ENCODE results near the gene MAPK10.
A peak's percentile ranks its signal among the peaks of the same experiment; 100 is the strongest.

The MAPK10 gene

DNA sequence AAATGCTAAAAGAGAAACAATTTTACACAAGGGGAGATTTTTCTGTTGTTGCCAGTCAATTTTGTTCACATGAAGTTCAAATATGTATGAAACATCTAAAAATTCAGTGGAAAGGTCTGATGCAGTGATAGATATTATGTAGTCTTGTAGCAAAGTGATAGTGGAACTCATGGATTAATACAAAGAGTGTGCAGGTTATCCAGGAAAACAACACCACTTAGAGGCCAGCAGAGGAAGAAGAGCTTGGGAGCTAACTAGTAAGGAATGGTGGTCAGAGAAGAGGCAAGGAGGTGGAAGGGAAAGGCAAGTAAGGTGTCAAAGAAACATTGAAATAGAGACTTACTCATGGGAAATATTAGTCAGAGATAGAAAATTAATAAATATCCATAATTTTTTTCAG lies 395.6 kb downstream of the MAPK10 start:
- FAIRE-seq = peak; percentile 83

DNA sequence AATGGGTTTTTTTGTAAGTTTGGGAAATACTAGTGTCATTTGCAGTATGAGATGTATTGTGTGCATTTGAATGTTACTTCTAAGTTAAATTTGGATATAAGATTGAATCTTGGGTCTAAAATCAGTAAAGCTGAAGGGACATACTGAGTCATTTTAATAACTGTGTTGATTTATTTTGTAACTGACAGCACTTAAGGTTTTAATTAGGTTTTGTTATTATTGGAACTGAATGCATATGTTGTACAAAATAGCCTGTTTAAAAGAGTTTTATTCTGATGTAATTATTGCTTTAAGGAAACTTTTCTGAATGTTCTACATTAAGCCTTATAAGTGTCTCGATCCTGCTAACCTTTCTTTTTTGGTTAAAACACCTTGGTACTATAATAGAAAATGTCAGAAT lies 396.6 kb downstream of the MAPK10 start:
- peak; percentile 27 for FAIRE-seq

DNA sequence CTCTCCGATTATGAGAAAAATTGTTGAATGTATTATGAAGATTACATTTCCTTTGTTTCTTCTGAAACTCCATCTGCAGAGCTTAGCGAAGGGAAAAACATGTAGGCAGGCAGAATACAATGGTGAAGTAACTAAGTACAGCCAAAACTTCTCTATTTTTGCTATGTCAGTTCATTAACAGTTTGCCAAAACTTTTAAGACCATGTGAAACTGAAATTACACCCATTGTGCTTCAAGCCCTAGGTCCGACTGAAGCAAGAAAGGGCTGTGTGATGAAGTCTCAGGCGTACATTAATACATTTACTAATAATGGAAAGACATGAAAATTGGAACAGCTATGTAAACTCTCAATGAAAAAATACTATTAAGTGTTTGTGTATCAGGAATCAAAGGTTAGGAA lies 398.0 kb downstream of the MAPK10 start:
- no peak for FAIRE-seq

DNA sequence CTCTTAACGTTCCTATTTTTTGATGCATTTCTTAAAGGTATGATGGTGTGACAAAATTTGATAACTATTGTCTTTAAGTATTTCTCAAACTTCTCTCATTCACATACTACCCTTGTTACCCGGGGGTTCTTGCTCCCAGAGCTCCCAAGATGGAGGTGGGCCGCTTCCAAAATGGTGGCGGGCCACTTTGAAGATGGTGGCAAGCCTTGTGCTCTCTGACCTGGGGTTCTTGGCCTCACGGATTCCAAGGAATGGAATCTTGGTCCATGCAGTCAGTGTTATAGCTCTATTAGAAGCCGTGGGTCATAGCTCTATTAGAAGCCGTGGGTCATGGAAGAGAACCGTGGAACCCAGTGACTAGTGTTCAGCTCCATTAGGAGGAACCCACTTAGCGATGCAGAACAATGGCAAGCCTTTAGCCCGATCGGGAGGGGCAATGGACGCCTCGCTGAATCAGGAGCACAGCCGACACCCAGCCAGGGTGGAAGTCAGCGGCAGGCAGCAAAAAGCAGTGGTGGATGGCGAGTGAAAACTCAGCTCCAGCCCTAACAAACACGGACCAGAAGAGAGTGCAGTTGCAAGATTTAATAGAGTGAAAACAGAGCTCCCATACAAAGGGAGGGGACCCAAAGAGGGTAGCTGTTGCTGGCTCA lies 403.4 kb downstream of the MAPK10 start:
- FAIRE-seq = no peak

DNA sequence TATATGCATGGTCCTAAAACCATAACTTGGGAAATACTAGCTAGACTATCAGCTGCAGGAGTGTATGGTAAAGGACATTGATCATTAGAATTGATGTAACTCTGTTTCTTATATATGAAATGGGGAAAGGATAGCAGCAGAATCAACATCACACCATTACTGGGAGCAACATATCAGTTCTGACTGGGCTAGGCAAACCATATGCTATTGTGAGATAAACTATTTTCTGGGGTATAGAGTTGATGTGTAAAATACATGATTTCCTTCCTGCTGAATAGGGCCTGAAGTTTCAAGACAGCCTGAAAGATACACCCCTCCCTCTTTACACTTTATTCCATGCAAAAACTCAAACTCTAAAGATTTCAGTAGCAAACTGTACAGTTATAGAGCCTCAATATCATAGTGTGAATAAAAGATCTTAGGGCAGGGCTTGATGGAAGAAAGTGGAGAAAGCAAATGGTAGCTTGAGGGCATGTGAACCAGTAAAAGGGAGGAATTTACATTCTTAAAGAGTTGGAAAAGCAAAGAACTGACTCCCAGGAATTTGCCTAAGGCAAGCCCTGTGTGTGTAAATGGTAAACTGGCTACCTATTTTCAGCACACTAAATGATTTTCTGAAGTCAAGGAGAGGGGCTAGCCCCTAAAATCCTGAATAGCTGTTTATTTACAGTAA lies 404.1 kb downstream of the MAPK10 start:
- no peak for FAIRE-seq

DNA sequence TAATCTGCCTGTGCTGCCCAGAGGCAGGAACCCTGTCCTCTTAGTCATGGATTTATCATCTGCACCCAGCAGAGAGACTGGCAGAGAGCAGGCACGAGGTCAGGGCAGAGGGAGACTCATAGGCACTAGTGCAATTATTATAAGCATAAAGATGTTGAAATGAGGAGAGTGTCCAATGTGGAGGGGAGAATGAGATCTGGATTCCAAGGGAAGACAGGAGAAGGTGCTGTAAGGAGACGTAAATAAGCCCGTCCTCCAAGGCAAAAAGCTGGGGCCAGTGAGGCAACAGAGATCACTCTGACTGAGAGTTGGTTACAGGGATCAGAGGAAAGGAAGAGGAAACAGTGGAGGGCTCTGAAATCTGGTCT lies 406.2 kb downstream of the MAPK10 start:
- no peak for FAIRE-seq

DNA sequence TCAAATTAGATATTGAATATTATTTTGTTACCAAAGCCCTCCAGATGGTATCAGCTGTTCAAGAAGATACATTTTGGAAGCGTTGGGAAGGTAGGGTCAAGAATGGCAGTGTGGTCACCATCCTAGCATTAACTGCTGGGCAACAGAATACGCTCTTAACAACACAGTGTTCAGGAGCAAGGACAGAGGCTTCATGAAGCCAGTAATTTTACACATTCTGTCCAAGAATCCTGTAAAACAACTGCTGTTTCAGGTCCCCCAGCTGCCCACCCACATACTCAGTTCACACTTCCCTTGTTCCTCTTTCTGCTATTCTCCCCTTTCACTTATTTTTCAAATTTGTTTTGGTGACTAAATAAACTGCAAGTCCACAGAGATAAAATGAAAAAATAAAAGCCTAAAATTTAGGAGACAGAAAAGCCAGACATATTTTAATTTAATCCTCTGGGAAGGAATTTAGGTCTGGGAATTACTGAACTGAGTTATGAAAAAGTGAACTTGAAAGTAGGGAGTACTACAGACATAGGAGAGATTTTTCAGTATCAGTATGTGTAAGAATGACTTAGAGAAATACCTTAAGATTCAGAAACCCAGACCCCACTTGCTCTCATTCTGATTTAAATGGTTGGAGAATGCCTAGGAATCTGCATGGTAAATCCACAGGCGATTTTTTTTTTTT lies 406.7 kb downstream of the MAPK10 start:
- no peak for FAIRE-seq

DNA sequence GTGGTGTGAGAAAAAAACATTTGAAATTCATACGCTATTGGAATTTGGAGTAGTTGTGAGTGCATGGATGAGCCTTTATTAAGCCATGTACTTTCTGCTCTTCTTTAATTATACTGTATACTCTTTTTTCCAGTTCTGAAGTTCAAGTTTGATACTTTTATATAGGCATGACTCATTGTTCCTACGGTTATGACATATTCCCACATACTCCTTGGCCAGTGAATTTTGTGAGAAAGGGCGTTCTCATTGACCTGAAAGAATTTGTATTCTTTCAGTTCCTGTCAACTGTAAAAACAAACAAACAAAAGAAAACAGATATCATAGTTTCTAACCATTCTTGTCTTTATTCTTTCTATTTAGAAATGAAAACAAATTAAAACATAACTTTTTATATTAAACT lies 407.3 kb downstream of the MAPK10 start:
- peak; percentile 24 for FAIRE-seq

DNA sequence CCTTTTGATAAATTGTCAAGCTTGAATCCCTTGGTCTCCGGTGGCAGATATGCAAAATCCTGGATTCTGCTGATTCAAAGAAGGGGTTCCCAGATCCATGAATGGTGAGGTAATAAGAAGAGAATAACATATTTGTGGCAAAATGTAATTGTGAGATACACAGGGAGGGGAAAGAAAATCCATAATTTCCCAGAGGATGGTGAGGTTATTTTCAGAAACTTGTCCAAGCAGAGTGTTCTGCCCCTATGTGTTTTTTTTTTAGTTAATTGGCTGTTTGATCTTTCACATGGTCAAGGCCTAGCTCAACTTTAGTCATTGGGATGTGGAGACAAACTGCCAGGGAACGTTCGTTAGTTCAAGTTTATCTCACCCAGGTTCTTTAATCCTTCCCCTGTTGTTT lies 408.8 kb downstream of the MAPK10 start:
- FAIRE-seq = no peak

DNA sequence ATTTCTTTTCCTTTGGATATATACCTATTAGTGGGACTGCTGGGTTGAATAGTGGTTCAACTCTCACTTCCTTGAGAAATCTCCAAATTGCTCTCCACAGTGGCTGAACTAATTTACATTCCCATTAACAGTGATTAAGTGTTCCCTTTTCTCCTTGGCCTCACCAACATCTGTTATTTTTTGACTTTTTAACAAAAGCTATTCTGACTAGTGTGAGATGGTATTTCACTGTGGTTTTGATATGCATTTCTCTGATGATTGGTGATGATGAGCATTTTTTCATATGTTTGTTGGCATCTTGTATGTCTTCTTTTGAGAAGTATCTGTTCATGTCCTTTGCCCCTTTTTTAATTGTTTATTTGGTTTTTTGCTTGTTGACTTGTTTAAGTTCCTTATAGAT lies 413.0 kb downstream of the MAPK10 start:
- no peak for FAIRE-seq

DNA sequence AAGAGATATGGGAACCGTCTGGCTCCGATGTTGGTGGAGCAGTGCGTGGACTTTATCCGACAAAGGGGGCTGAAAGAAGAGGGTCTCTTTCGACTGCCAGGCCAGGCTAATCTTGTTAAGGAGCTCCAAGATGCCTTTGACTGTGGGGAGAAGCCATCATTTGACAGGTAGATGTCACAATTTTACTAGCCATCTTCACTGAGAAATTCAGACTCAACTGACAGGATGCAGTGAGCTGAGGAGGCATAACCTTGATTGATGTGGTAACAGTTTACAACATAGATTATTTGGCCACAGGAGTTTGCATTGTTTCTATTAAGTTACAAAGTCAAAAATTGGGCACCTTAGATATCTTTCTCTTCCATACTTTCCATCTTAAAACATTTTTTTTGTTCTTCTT lies 417.7 kb downstream of the MAPK10 start:
- FAIRE-seq = peak; percentile 69

DNA sequence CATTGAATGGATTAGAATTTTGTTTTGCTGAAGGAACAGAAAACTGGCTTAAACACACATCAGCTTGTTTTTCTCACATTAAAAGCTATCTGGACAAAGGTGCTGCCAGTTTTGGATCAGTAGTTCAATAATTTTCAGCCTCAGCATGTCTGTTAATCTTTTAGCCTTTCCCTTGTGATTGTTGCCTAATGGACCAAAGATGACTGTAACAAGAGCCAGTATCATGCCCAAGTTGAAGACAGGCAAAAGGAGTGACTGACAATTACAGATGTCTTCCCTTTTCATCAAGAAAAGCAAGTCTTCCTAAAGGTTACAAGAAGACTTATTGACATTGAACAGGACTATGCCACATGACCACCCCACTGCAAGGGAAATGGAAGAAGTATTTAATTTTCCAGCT lies 419.7 kb downstream of the MAPK10 start:
- FAIRE-seq = no peak
